Endothelial cell (in vitro differentiated cells): Measurements from ENCODE around the gene GNA12. TPM values are rescaled to one million over a fixed set of nuclear protein-coding genes. Genes with fewer than 3 reads are reported as not detected.
"Not testable (repeated sequence)": the region's sequence is repeated elsewhere in the genome, so short reads cannot be mapped to it uniquely, and the experiment has no call there.

Experiments used
- DNase-seq: peaks from one replicate; pipeline ENCODE4 v3.0.0; 2021; ENCODE audit warnings: low spot score
- H3K27ac Mint-ChIP-seq: one replicate; pipeline ENCODE4 v1.8.0; 2021; ENCODE audit warnings: mixed read lengths, inconsistent platforms; ENCODE audit not compliant: unreplicated experiment
- H3K27me3 Mint-ChIP-seq: one replicate; pipeline ENCODE4 v1.8.0; 2021; ENCODE audit warnings: mild to moderate bottlenecking, moderate library complexity, mixed read lengths, inconsistent platforms; ENCODE audit not compliant: unreplicated experiment
- H3K36me3 Mint-ChIP-seq: one replicate; pipeline ENCODE4 v1.8.0; 2021; ENCODE audit warnings: mild to moderate bottlenecking, low read depth, mixed read lengths, inconsistent platforms; ENCODE audit not compliant: unreplicated experiment
- H3K4me1 Mint-ChIP-seq: one replicate; pipeline ENCODE4 v1.8.0; 2021; ENCODE audit warnings: mild to moderate bottlenecking, mixed read lengths, inconsistent platforms; ENCODE audit not compliant: unreplicated experiment
- H3K4me3 Mint-ChIP-seq: one replicate; pipeline ENCODE4 v1.8.0; 2021; ENCODE audit warnings: mild to moderate bottlenecking, mixed read lengths, inconsistent platforms; ENCODE audit not compliant: unreplicated experiment
- H3K9me3 Mint-ChIP-seq: one replicate; pipeline ENCODE4 v1.8.0; 2021; ENCODE audit warnings: mixed read lengths, inconsistent platforms; ENCODE audit not compliant: unreplicated experiment
- total RNA-seq: library from RNA; stranded (reverse); fragmentation: NEBNext Ultra II Directional; extraction: Animal tissue kit (Norgen Biotek cat#: 25700); gene quantifications from one replicate; pipeline ENCODE4 v1.2.1, GENCODE V29; 2021; ENCODE audit not compliant: unreplicated experiment
- TF ChIP-seq, protein P1 (sequence below): fragments of 200-600 bp; sonication (generic); IDR thresholded peaks from one replicate; pipeline ENCODE4 v1.5.0; 2021; ENCODE audit warnings: antibody characterized with exemption; ENCODE audit not compliant: unreplicated experiment

The GNA12 gene
- total RNA-seq, 1 donor from 2014 or later = 105 TPM

- peaks cover under 1% of the 10 kb centered on the region for H3K9me3 Mint-ChIP-seq
- H3K36me3 Mint-ChIP-seq = peaks cover 20% of the 10 kb centered on the region
- TF ChIP-seq, protein P1, sequence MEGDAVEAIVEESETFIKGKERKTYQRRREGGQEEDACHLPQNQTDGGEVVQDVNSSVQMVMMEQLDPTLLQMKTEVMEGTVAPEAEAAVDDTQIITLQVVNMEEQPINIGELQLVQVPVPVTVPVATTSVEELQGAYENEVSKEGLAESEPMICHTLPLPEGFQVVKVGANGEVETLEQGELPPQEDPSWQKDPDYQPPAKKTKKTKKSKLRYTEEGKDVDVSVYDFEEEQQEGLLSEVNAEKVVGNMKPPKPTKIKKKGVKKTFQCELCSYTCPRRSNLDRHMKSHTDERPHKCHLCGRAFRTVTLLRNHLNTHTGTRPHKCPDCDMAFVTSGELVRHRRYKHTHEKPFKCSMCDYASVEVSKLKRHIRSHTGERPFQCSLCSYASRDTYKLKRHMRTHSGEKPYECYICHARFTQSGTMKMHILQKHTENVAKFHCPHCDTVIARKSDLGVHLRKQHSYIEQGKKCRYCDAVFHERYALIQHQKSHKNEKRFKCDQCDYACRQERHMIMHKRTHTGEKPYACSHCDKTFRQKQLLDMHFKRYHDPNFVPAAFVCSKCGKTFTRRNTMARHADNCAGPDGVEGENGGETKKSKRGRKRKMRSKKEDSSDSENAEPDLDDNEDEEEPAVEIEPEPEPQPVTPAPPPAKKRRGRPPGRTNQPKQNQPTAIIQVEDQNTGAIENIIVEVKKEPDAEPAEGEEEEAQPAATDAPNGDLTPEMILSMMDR = no peak
Observed at GRCh38 chr7:2750004-2750407, 94.1 kb downstream of the GNA12 start.

DNA sequence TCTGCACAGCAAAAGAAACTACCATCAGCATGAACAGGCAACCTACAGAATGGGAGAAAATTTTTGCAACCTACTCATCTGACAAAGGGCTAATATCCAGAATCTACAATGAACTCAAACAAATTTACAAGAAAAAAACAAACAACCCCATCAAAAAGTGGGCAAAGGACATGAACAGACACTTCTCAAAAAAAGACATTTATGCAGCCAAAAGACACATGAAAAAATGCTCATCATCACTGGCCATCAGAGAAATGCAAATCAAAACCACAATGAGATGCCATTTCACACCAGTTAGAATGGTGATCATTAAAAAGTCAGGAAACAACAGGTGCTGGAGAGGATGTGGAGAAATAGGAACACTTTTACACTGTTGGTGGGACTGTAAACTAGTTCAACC is 95.4 kb downstream of the GNA12 start:
- not testable (repeated sequence) for H3K9me3 Mint-ChIP-seq, H3K27ac Mint-ChIP-seq, H3K4me3 Mint-ChIP-seq, H3K27me3 Mint-ChIP-seq, DNase-seq, H3K4me1 Mint-ChIP-seq
- H3K36me3 Mint-ChIP-seq = peaks cover 15% of the 10 kb centered on the region

More at GRCh38 chr7:2750004-2750407, 94.1 kb downstream of the GNA12 start:
- H3K4me3 Mint-ChIP-seq = no peak overlapping the region
- DNase-seq = no peak
- no peak overlapping the region for H3K27ac Mint-ChIP-seq
- H3K4me1 Mint-ChIP-seq = no peaks in the 10 kb centered on the region
- peaks cover 6% of the 10 kb centered on the region for H3K27me3 Mint-ChIP-seq

DNA sequence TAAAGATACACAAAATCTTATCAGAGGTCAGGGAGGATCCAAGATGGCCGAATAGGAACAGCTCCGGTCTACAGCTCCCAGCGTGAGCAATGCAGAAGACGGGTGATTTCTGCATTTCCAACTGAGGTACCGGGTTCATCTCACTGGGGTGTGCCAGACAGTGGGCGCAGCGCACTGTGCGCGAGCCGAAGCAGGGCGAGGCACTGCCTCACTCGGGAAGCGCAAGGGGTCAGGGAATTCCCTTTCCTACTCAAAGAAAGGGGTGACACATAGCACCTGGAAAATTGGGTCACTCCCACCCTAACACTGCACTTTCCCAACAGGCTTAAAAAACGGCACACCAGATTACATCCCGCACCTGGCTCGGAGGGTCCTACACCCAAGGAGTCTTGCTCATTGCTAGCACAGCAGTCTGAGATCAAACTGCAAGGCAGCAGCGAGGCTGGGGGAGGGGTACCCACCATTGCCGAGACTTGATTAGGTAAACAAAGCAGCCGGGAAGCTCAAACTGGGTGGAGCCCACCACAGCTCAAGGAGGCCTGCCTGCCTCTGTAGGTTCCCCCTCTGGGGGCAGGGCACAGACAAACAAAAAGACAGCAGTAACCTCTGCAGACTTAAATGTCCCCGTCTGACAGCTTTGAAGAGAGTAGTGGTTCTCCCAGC is 100.5 kb downstream of the GNA12 start:
- not testable (repeated sequence) for H3K27ac Mint-ChIP-seq

GRCh38 chr7:2738766-2739549 is 105.2 kb downstream of the GNA12 start:
- DNase-seq = no peak
- H3K27ac Mint-ChIP-seq = no peak overlapping the region
- H3K36me3 Mint-ChIP-seq = peaks cover 29% of the 10 kb centered on the region
- H3K27me3 Mint-ChIP-seq = peaks cover 9% of the 10 kb centered on the region
- TF ChIP-seq, protein P1 = no peak
- H3K9me3 Mint-ChIP-seq = peaks cover 10% of the 10 kb centered on the region
- H3K4me3 Mint-ChIP-seq = no peak overlapping the region
- peaks cover 24% of the 10 kb centered on the region for H3K4me1 Mint-ChIP-seq

More for the DNA sequence above, 100.5 kb downstream of the GNA12 start:
- H3K4me3 Mint-ChIP-seq, H3K27me3 Mint-ChIP-seq, DNase-seq, H3K4me1 Mint-ChIP-seq: not testable (repeated sequence)
- Mint-ChIP-seq H3K9me3 (peaks cover 14% of the 10 kb centered on the region), H3K36me3 (peaks cover 24% of the 10 kb centered on the region)

GRCh38 chr7:2737771-2738540 is 106.2 kb downstream of the GNA12 start:
- TF ChIP-seq, protein P1 = no peak
- peaks cover 33% of the 10 kb centered on the region for H3K4me1 Mint-ChIP-seq
- no peak overlapping the region for H3K27ac Mint-ChIP-seq
- peaks cover 4% of the 10 kb centered on the region for H3K9me3 Mint-ChIP-seq
- no peak overlapping the region for H3K4me3 Mint-ChIP-seq
- peaks cover 33% of the 10 kb centered on the region for H3K36me3 Mint-ChIP-seq
- DNase-seq = no peak
- peaks cover 11% of the 10 kb centered on the region for H3K27me3 Mint-ChIP-seq

- not testable (repeated sequence) for H3K9me3 Mint-ChIP-seq, H3K27ac Mint-ChIP-seq, H3K4me3 Mint-ChIP-seq, DNase-seq
- H3K4me1 Mint-ChIP-seq = peaks cover 33% of the 10 kb centered on the region
- H3K27me3 Mint-ChIP-seq = peaks cover 11% of the 10 kb centered on the region
- peaks cover 30% of the 10 kb centered on the region for H3K36me3 Mint-ChIP-seq
Observed at GRCh38 chr7:2737005-2737743, 106.9 kb downstream of the GNA12 start.
